ENCODE data around the gene TRPM1.

Gene TRPM1

GRCh38 chr15:31116423-31117030 lies 15.0 kb upstream of the TRPM1 start (continued):
- TF ChIP-seq ZBTB11 (tag by site-specific recombination; conservative IDR thresholded peaks at IDR 0.05; ENCODE audit: low read depth) (peak; percentile 46; the same call in 1 of the 2 replicates), GLI4 (tag by site-specific recombination; IDR thresholded peaks at IDR 0.05) (no peak), ZNF2 (tag by site-specific recombination; IDR thresholded peaks at IDR 0.05) (no peak), ZSCAN4 (tag by site-specific recombination; IDR thresholded peaks at IDR 0.05) (no peak), ZNF18 (tag by site-specific recombination; IDR thresholded peaks at IDR 0.05) (no peak), ZNF132 (tag by site-specific recombination; IDR thresholded peaks at IDR 0.05; ENCODE audit: borderline replicate concordance) (no peak), ZBTB48 (tag by site-specific recombination; IDR thresholded peaks at IDR 0.05) (no peak), GLIS1 (tag by site-specific recombination; IDR thresholded peaks at IDR 0.05) (no peak), OSR2 (tag by site-specific recombination; IDR thresholded peaks at IDR 0.05) (no peak), ZNF394 (tag by site-specific recombination; IDR thresholded peaks at IDR 0.05; ENCODE audit: borderline replicate concordance) (peak; percentile 64; the same call in 1 of the 2 replicates), ZNF112 (tag by site-specific recombination; IDR thresholded peaks at IDR 0.05) (no peak), ZNF426 (tag by site-specific recombination; IDR thresholded peaks at IDR 0.05) (peak; percentile 52), ZNF175 (tag by site-specific recombination; IDR thresholded peaks at IDR 0.05) (no peak), PRDM4 (tag by site-specific recombination; IDR thresholded peaks at IDR 0.05) (no peak), ZNF354C (tag by site-specific recombination; IDR thresholded peaks at IDR 0.05; ENCODE audit: borderline replicate concordance, low read depth) (peak; percentile 22; the same call in 1 of the 2 replicates), ZNF202 (tag by site-specific recombination; IDR thresholded peaks at IDR 0.05; ENCODE audit: borderline replicate concordance) (no peak), ZBTB21 (tag by site-specific recombination; IDR thresholded peaks at IDR 0.05) (no peak), BCL11B (tag by site-specific recombination; IDR thresholded peaks at IDR 0.05; ENCODE audit: low read depth) (no peak), ZNF366 (tag by site-specific recombination; conservative IDR thresholded peaks at IDR 0.05) (no peak), ZNF24 (tag by site-specific recombination; IDR thresholded peaks at IDR 0.05) (no peak), ZNF404 (tag by site-specific recombination; IDR thresholded peaks at IDR 0.05) (no peak), INSM2 (tag by site-specific recombination; IDR thresholded peaks at IDR 0.05) (no peak), ZNF114 (tag by site-specific recombination; IDR thresholded peaks at IDR 0.05) (no peak)
